ENCODE results near the gene TP53I11.

DNA sequence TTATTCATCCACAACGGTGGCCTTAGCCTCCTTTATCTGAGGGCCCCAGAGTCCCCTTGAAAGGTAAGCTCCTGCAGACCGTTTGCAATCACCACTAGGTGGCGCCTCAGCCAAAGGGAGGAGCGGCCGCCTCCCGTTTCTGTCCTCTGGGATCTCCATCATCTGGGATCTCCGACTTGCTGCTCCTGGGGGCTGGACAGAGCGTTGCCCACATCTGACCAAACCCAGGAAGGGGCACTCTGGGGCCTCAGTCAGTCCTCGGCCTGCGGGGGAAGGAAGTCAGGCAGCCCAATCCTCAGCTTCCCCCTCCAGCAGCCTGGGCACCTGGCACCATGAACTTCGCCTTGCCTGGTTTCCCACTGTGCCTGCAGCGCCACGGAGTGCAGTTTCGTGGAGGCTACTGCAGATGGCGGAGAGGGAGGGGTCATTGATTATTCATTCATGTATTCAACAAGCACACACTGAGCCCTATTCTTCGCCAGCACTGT lies 23.5 kb downstream of the TP53I11 start:
- no peak for TF ChIP-seq POLR2A (IDR thresholded peaks at IDR 0.05; ENCODE audit: extremely low read depth, insufficient read length)
- TF ChIP-seq, protein P1, sequence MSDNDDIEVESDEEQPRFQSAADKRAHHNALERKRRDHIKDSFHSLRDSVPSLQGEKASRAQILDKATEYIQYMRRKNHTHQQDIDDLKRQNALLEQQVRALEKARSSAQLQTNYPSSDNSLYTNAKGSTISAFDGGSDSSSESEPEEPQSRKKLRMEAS (IDR thresholded peaks at IDR 0.05; ENCODE audit: low read depth, low read length) = no peak
- no peak for TF ChIP-seq MYC (IDR thresholded peaks at IDR 0.05; ENCODE audit: low read depth, low read length)

All from NB4 (cell line).